Measurements from ENCODE around the gene OR8B8.
A peak's percentile ranks its signal among the peaks of the same experiment; 100 is the strongest.
"Not testable (repeated sequence)": the region's sequence is repeated elsewhere in the genome, so short reads cannot be mapped to it uniquely, and the experiment has no call there.

The OR8B8 gene, protein sequence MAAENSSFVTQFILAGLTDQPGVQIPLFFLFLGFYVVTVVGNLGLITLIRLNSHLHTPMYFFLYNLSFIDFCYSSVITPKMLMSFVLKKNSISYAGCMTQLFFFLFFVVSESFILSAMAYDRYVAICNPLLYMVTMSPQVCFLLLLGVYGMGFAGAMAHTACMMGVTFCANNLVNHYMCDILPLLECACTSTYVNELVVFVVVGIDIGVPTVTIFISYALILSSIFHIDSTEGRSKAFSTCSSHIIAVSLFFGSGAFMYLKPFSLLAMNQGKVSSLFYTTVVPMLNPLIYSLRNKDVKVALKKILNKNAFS

DNA sequence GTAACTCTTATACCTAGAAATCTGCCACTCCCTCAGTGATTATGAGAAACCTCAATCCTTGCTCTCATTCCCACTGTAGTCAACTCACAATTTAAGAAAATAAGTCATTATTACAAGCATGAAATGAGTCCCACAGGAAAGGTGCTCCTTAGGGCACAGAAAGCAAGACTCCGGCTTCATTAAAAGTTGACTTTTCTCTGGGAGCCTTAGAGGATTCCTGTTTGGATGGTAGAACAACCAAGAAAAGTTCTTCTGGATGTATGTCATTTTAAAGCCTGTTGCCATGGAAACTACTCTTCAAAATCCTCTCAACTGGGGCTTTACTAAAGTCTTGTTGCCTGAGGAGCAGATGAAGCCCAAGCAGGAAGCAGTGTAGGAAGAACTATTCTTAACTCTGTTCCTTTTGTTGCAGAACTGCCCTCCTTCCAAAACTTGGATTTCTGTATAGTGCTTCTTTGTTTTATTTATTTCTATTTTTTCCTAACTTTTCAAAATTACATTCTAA lies at the start of gene OR8B8:
Gene OR8B8 (minus strand): TSS at position 51 of the 505 bp plus-strand sequence. CDS start 4,611 bp downstream, outside the sequence.
- no peak for DNase-seq (ENCODE audit: low spot score)

DNA sequence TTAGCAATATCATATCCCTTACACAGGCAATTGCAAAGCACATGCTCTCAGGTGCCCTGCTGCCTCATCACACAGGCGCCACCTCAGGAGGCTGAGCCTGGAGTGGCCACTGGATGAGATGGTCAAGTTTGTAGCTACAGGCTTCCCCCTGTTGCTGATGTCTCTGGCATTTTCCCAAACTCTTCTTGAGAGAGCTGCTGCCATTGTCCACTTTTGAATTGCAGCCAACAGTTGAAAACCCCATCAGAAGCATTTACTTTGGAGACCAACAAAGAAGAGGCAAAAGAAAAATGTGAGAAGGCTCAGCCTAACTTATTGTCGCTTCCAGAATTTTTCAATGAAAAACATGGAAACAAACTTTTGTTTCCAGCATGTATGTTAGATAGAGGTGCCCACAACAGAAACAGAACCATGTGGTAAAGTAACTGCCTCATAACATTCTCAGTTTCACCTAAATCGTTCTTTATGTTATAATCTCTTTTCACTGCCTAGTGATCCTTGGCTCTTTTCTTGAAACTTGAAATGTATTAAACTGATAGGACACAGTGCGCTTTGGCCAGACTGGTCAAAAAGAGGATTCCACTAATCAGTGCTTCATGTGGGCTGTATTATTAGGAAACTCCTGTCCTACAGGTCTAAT lies 47.6 kb upstream of the OR8B8 start:
- no peak for DNase-seq (ENCODE audit: low spot score)

DNA sequence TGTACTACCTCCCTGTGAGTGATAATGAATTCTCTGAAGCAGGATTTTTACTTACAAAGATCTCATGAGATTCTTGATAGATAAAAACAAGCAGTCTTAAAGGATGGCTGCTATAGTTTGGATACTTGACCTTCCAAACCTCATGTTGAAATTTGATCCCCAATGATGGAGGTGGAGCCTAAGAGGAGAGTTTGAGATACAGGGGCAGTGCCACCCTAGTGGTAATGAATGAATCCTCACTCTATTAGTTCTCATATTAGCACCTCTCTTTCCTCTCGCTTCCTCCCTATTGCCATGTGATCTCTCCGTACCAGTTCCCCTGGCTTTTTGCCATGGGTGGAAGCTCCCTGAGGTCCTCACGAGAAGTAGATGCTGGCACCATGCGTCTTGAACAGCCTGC lies 37.9 kb upstream of the OR8B8 start:
- no peak for DNase-seq (ENCODE audit: low spot score)

DNA sequence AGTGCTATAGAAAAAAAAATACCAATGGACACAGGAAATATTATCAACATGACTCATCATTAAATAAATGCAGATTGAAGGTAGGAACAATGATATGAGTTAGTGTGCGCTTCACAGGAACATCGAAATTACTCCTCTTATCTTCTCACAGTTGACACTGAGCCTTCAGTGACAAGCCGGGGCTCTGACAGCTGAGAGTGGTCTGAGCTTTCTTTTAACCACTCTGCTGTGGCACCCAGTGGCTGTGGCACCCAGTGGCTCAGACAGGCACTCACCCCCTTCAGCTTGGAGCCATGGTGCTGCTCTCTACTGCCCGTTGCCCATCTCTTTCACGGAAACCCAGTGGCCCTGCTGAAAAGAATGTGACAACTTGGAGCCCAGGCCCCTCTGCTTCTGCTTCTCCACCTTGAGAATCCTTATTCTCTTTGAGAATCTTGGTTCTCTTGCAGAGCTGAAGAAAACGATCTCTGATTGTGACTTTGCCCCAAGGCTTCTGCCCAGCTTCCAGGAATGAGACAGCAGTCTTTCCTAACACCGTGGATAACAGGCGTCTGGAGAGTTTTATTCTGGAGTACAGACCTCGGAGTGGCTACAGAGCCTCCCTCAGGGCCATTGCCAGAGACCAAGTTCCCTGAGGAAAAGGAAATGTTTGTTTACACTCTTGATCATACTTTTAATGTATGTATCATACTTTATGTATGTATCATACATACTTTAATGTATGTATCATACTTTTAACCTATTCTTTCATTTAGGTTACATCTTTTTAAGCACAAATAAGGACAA lies 37.1 kb upstream of the OR8B8 start:
- no peak for DNase-seq (ENCODE audit: low spot score)

DNA sequence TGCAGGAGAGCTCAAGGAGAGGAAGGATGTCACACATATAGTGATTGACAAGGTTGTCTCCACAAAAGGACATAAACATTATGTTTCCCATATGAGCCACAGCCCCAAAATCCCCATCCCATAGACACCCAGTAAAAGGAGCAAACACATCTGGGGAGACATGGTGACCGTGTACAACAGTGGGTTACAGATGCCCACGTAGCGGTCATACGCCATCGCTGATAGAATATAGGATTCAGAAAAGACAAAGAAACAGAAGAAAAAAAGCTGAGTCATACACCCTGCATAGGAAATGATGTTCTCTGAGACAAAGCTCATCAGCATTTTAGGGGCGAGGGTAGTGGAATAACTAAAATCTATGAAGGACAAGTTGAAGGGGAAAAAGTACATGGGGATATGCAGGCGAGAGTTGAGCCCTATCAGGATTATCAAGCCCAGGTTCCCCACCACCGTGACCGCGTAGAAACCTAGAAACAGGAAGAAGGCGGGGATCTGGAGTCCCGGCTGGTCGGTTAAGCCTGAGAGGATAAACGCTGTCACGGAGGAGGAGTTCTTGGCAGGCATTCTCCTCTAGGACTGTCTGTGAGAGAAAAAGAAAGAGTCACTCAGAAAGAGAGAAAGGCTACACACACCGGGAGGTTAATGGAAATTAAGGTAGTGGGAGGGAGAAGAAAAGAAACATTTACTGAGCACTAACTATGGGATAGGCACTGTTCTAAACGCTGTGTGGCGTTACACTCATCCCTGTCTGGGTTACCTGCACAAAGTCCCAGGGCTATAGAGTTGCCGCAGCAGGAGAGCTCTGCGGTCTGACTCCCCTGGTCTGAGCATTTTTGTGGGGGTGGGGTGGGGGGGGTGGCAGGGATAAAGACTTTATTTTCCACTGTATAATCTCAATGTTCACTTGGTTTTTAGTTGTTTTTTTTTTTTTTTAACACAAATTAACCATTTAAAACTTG lies 36.1 kb upstream of the OR8B8 start:
- peak; percentile 59 for DNase-seq (ENCODE audit: low spot score)

DNA sequence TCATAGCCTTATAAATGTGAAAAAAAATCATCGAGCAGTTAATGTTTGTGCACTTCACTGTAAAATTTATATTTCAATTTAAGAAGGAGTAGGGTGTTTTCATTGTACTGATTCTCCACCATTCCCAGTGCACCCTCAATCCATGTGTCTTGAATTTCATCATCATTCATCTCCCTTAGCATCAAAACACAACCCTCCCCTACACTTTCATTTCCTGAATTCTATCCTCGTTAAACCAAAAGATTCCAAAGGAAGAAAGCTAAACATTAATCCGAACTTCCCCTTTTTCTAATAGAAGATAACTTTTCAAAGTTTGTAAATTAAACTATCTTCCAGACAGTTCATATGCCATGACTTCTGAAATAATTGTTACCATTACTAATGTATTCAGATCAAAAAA lies 34.1 kb upstream of the OR8B8 start:
- no peak for DNase-seq (ENCODE audit: low spot score)

DNA sequence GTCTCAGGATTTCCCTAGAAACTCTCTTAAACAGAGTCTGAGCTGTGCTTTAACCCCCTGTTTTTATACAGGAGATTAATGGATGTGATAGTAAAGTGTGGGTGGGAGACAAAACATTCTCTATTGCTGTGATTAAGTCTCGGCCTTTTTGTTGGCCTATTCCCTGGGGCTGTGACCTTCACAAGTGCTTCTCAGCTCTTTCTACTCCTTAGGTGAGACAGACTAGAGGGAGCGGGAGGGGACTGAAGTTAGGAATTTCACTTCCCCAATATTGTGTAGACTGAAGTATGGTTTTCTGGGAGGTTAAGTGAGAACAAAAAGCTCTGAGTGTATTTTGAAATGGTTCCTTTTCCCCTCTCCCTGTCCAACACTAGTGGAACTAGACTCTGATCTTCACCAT lies 29.8 kb upstream of the OR8B8 start:
- no peak for DNase-seq (ENCODE audit: low spot score)

DNA sequence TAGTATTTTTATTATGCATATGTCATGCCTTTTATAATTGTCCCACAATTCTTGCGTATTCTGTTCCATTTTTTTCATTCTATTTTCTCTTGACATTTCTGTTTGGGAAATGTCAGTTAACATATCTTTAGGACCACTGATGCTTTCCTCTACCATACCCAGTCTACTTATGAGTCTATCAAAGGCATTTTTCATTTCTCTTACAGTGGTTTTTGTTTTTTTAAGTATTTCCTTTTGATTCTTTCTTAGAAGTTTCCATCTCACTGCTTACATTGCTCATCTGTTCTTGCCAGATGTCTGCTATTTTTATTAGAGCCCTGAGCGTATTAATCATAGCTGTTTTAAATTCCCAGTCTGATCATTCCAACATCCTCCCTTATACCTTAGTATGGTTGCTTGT lies 29.3 kb upstream of the OR8B8 start:
- DNase-seq (ENCODE audit: low spot score), result no peak

DNA sequence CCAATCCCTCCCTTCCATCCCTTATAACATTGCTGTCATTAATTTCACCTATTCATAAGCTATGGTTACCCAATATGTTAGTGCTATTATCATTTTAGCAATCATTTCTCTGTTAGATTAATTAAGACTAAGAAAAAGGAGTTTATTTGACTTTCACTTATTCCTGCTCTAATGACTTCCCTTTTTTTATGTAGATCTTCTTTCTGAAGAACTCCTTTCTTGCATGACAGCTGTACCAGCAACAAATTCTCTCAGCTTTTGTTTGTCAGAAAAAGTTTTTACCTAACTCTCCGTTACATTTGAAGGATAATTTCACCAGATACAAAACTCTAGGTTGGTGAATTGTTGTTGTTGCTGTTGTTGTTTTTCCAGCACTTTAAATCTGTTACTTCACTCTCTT lies 28.6 kb upstream of the OR8B8 start:
- DNase-seq (ENCODE audit: low spot score), result no peak

DNA sequence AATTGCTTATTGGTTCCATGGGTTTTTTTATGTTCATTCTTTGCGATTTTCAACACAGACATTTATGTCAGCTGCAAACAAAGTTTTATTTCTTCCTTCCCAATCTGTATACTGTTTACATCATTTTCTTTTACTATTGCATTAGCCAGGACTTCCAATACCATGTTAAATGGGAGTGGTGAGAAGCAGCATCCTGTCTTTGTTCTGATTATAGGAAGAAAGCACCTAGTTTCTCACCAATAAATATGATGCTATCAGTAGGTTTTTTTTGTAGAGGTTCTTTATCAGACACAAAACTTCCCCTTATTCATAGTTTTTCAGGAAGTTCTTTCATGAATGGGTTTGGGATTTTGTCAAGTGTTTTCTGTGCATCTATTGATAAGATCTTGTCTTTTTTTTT lies 28.0 kb upstream of the OR8B8 start:
- no peak for DNase-seq (ENCODE audit: low spot score)

DNA sequence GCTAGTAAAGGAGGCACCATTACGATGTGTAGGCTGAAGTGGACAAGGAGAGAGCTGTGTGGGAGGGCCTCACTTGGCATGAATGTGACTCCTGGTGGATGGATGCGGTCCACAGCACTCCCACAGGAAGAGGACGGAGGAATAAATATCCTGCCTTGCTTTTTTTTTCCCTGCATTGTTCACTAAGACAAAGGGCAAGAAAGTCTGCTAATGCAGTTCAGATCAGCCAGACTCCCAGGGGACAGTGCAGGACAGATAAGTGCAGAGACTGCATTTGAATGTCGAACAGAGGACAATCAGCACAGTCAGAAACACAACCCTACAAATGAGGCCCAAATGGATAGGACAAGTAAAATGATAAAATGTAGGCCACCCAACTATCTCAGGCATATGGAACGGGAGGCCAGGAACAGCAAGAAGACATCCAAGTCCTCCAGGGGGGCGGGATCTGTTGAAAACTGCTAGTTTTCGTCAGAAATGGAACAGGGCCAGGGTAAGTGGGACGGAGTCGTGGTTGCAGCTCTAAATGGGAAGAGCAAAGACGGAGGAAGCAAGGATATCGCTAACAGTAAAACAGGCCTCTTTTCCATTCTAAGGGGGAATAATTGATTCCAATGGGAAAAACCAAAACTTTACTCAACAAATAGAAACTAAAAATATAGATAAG lies 25.2 kb upstream of the OR8B8 start:
- DNase-seq (ENCODE audit: low spot score), result no peak

DNA sequence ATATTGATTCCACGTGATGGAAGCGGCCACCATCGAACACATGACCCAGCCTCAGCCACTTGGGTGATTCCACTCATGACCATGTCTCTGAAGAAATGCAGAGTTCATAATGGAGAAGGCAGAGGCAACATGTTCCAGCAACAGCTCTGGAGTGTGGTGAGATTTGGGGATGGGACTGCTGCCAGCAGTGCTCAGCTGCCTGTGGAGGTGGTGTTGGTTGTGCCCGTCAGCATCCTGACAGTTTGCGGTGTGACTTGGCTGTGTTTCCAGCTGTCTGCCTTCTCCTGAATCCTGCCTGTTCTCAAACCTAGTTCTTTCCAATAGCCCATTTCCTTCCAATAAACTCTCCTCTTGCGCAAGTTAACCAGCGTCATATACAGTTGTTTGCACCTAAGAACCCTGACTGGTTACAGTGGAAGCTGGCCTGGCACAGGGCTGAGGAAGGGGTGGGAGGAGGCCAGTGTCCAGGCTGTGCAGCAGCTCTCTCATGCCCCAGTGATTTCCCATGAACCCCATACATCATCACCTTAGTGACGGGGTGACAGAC lies 22.0 kb upstream of the OR8B8 start:
- no peak for DNase-seq (ENCODE audit: low spot score)

DNA sequence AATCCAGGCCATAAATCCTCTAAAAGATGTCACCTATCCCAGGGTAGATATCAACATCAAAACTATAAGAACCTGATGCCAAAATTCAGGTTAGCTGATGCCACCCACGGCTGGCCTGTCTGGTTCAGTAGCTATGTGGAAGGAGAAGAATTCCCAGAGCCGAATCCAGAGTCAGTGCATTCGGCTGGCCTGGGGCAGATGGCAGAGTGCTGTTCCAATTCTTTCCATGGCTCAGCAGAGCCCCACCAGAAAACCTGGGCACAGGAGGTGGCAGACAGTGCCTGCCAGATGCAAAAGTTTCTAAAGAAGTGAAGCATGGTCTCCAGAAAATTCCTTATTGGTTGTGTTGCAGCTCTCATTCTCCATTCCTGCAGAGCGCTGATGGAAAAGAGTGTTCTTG lies 19.9 kb upstream of the OR8B8 start:
- DNase-seq (ENCODE audit: low spot score), result no peak

DNA sequence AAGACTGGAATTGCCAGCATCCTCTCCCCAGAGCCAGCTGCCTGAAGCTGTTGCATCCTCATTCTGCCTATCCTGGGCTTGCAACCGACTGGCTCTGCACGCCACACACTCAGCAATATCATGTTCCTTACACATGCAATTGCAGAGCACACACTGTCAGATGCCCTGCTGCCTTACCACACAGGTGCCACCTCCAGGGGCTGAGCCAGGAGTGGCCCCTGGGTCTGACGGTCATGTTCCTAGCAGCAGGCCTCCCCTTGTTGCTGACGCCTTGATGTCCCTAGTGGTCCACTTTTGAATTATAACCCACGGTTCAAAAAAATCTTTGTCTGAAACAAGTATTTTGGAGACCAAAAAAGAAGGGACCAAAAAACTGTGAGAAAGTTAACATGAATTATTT lies 18.5 kb upstream of the OR8B8 start:
- no peak for DNase-seq (ENCODE audit: low spot score)

DNA sequence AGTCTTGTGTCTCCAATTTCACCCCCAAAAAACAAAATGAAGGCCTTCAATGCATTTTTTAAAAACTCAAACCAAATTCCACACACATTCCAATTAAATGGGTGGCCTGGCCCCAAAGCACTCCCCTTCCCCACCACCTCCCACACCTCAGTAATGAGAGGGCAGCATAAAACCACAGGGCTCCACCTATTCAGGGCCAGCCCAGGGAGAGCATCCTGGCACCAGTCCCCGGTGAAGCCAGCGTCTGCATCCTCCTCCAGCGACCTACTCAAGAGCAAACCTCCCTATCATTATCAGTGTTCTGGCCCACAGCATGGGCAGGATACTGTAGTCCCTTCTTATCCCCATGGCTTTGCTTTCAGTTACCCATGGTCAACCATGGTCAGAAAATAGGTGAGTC lies 17.8 kb upstream of the OR8B8 start:
- DNase-seq (ENCODE audit: low spot score), result no peak

DNA sequence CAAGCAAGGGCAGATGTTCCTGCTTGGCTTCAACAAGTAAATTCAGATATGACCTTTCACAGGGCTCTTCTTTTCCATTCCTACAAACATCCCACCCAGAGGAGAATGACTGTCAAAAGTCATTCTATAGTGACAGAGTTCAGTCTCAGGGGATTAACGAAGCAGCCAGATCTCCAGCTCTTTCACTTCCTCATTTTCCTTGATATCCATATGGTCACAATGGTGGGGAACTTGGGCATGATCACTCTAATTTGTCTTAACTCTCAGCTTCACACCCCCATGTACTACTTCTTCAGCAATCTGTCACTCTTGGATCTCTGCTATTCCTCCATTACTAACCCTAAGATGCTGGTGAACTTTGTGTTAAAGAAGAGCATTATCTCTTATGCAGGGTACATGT lies 15.0 kb upstream of the OR8B8 start:
- DNase-seq (ENCODE audit: low spot score), result no peak

DNA sequence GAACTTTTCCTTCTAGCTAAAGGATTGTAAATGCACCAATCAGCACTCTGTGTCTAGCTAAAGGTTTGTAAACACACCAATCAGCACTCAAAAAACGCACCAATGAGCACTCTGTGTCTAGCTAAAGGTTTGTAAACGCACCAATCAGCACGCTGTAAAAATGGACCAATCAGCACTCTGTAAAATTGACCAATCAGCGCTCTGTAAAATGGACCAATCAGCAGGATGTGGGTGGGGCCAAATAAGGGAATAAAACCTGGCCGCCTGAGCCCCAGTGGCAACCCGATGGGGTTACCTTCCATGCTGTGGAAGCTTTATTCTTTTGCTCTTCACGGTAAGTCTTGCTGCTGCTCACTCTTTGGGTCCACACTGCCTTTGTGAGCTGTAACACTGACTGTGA lies 13.9 kb upstream of the OR8B8 start:
- not testable (repeated sequence) for DNase-seq (ENCODE audit: low spot score)

DNA sequence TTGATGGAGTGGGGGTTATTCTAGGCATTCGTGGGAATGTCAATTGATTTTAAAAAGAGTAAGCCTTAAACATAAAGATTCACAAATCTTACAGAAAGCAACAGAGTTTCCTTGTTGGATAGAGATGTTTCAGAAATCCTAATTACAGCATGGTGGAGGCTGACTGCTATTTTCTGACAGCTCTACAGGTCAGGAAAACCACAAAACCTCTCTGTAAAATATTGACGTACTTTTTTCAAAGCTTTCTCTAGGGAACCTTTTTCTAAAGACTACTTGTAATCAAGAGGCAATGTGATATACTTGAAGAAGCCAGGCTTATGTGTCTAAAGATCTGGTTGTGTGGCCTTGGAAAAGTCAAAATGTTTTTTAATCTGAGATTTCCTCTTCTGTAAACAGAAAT lies 9.1 kb upstream of the OR8B8 start:
- DNase-seq (ENCODE audit: low spot score), result no peak

DNA sequence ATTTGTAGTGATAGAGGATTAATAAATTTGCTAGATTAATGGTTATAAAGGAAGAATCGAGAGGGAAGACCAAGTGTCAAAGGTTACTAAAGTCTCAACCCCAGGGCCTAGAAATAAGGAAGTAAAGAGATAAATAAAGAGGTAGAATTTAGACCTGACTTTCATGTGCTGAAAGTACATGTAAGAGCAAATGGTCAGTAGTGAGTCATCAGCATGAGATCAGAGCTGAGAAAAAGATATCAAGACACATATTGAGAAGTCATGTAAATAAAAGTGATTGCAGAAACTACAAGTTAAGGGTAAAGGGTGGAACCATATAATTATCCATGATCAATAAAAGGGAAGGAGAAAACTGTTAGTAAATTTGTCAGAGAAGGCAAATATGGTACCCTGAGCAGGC lies 1.4 kb upstream of the OR8B8 start:
- DNase-seq (ENCODE audit: low spot score), result no peak

DNA sequence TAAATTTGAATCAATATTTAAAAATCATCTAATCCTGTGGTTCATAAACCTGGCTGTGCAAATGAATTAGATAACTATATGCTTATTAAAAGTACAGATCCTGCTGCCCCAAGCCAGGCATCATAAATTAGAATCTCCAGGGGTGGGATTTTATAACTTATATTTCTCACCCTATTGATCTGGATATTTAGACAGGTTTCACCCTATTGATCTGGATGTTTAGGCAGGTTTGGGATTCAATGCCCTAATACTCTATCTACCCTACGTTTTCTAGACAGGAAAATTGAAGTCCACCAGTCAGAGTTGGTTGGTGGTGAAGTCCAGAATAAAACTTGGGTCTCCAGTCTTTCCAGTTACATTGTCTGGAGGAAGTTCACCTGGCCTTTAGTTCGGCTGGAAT lies 2.6 kb downstream of the OR8B8 start:
- DNase-seq (ENCODE audit: low spot score), result no peak

DNA sequence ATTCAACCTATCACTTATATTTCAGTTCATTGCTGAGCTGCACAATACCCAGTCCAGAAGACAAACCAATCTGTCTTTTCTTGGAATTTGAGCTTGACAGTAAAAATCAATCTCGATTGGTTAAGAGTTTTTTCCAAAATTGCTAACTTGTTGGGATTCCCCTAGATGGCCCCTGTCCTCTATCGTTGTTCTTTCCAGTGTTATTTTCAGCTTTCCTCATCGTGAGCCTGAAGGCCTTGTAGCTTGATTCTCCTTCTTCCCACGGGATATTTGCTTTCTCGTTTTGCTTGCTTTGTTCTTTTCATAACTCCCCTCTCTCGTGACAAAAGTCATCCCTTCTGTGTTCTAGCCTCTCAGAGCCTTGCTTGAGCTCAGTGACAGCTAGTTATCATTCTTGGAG lies 3.1 kb downstream of the OR8B8 start:
- DNase-seq (ENCODE audit: low spot score), result no peak
